IPS-NIHi11 (cell line): ENCODE measurements around the gene PLD5.
"Not testable (repeated sequence)": the region's sequence is repeated elsewhere in the genome, so short reads cannot be mapped to it uniquely, and the experiment has no call there.

Experiments
- DNase-seq: peaks from one replicate; pipeline ENCODE4 v3.0.0; 2012; ENCODE audit warnings: mixed read lengths, low spot score

Gene PLD5

DNA sequence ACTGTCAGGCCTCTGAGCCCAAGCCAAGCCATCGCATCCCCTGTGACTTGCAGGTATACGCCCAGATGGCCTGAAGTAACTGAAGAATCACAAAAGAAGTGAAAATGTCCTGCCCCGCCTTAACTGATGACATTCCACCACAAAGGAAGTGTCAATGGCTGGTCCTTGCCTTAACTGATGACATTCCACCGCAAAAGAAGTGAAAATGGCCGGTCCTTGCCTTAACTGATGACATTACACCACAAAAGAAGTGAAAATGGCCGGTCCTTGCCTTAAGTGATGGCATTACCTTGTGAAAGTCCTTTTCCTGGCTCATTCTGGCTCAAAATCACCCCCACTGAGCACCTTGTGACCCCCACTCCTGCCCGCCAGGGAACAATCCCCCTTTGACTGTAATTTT, 314.2 kb downstream of the PLD5 start:
- DNase-seq: not testable (repeated sequence)

DNA sequence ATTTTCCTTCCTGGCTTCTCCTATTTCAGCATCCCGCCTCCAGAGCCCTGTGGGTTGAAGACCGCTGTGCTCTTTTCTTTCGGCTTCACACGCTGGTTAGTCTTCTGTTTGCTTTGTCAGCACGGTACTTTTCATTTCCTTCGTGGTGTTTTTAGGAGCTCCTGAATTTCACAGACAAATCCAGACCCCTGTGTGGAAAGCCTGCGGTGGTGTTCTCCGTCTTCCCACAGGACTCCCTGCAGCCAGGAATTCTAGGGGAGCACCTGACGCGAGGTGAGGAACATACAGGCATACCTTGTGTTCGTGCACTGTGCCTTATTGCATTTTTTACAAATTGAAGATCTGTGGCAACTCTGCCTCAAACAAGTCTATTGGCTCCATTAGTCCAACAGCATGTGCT, 315.4 kb downstream of the PLD5 start:
- DNase-seq: no peak

DNA sequence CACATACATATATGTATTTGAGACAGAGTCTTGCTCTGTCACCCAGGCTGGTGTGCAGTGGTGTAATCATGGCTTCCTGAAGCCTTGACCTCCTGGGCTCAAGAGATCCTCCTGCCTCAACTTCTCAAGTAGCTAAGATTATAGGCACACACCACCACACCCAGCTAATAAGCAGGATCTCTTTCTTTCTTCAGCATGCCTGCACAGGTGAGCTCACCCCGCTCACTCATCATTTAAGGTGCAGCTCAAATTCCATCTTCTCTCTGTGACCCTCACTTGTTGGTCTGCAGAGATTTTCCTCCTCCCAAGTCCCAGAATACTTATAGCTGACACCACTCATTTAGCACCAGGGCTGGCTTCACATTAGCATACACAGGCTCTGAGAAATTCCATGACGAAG, 316.5 kb downstream of the PLD5 start:
- DNase-seq: no peak

DNA sequence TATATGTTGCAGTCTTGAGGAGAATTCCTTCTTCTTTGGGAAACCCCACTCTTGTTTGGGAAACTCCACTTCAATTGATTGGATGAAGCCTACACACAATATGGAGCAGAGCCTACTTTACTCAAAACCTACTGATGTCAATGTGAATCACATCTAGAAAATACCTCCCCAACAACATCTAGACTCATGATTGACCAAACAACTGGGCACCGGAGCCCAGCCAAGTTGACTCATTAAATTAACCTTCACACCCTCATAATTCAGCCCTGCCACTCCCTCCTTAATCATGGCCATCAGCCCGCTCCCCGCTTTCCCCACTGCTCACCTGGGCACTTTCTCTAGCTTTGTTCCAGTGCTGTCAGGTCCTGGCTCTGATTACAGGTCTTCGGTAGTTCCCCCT, 317.5 kb downstream of the PLD5 start:
- no peak for DNase-seq

DNA sequence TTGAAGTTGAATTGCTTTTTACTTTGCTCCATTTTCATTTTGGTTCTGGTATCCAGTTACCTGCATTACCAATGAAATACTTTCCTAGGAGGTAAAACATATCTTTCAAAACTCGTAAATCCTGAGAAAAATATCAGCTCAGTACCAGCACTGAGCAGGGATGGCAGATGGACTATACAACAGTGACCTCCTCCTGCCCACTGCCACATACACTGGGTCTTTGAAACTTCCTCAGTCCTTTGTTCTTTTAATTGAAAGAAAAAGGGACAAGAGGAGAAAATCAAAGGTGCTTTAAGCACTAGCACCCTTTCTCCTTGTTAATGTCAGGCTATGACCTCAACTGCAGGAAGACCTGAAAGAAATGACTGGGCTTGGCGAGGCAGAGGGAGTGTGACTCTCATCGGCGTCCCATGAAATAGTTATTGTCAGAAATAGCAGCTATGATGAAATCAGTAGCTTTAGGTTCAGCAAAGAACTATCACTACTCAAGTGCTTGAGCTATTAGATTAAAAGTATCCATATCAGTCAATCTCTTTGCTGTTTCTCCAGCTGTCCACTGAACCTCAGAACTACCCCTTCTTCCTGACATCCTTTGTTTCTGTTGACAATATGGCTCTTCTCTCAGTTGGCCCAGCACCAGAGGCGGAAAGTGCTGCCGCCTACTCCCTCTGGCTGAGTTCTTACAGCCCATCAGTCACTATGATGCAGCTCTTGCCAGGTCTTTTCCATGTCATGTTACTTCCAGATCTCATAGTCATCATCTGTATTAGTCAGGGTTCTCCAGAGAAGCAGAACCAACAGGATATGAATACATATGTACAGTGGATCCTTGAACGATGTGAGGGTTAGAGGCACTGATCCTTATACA, 318.6 kb downstream of the PLD5 start:
- no peak for DNase-seq

DNA sequence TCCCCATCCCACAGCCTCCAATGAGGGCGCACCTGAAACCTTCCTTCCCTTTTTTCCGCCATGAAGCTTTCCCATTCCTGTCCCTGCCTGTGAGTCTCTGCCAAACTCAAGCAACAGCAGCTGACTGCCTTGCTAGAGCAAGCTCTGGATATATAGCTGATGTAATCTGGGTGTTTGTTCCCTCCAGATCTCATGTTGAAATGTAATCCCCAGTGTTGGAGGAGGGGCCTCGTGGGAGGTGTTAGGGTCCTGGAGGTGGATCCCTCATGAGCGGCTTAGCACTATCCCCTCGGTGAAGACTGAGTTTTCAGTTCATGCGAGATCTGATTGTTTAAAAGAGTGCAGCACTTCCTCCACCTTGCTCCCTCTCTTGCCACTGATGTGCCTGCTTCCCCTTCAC, 321.2 kb downstream of the PLD5 start:
- DNase-seq: no peak

DNA sequence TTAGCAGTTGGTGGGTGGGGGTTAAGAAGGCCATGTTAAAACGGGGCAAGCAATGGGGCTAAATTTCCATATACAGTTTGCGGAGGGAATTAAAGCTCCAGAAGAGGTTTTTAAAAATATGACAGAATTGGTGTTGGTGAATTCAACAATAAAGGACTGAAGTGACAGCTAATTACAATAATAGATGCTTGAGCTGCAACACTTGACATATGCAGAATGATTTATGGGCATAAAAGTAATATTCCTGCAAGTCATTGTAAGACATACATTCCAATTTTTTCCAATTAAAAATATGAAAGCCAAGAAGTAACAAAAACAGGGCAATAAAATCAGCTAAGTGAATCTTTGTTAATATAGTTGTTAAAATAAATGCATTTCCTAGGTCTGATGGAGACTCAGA, 323.4 kb downstream of the PLD5 start:
- DNase-seq: no peak

DNA sequence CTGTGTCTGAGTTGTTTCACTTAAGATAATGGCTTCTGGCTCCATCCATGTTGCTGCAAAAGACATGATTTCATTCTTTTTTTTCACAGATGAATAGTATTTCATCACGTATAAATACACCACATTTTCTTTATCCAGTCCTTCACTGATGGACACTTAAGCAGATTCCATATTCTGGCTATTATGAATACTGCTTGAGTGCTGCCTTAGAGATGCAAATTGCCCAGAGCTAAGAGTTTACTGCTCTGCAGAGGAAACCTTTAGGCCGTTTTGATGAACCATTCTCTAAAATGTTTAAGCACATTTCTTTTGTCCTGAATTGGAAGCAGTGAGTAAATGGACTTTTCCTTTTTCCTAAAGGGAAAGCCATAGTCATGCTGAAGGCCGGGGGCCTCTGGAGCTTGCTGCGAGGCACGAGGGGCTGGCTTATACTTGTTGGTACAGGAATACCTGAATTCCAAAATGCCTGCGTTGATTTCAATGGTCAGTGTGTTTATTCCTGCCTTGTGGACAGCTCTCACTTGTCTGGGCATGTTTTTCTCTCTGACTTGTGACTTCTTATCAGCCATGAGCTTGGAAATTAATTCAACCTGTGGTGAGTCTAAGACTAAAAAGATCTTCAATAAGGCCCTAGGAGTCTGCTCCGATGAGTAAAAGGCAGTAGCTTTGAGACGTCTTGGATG, 324.6 kb downstream of the PLD5 start:
- no peak for DNase-seq

DNA sequence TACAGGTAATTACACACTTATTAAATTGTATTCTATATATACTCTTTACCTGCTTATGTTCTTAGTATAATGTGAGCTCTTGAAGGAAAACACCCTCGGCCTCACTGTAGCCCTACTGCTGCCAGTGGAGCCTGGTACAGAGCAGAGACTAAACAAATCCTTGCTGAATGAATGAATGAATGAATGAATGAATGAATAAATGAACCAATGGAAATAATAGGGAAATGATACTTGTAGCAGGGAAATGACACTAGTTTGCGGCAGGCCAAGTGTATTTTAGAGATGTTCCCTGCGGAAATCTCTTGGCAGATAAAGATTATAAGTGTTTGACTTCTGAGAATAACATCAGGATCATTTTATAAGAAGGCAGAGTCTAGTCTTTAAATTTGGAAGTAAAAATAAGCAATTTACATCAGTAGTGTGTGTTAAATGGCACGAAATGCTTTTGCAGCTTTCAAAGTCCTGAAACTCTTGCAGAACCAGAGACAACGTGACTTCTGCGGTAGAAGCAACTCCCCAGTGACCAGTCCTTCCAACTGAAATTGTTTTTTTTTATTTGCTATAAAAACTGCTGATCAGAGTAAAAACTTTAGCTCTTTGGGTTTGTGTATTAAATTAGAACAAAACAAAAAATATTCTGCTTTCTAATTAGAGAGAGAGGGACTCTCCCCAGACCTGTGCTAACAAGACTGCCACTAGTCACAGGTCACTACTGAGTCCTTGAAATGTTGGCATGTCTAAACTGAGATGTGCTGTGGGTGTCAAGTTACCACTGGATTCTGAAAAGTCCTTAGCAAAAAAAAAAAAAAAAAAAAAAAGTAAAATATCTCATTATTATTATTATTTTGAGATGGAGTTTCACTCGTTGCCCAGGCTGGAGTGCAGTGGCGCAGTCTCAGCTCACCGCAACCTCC, 326.3 kb downstream of the PLD5 start:
- no peak for DNase-seq

DNA sequence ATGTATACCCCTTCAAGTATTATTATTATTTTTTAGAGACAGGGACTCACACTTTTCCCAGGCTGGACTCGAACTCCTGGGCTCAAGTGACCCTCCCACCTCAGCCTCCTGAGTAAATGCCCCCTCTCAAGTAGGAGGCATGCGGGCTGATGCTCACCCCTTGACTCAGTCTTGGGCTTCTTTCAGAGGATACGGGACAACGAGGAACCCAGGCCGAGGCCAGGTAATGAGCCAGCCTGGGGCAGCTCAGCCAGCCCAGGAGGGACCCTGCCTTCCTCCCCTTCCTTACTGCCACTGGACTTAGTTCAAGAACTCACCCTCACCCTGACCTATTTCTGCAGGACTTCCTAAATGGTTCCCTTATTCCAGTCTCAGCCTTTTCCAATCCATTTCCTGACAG, 327.6 kb downstream of the PLD5 start:
- DNase-seq: no peak

DNA sequence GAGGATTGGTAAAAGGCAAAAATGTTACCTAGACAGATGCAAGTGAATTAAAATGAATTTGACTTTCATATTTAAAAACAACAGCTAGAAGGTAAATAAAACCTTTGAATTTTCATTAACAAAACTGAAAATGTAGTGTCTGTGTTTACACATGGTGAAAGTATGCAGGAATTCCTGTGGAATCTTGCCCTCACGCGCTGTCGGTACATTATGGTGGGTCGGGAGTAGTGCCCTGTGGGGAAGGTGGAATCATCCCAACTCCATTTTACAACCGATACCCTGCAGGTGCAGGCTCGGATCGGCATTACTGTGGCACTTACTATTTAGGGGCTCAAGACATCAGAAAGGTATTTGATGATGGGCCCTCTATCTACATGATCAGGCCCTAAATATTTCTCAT, 328.4 kb downstream of the PLD5 start:
- no peak for DNase-seq

DNA sequence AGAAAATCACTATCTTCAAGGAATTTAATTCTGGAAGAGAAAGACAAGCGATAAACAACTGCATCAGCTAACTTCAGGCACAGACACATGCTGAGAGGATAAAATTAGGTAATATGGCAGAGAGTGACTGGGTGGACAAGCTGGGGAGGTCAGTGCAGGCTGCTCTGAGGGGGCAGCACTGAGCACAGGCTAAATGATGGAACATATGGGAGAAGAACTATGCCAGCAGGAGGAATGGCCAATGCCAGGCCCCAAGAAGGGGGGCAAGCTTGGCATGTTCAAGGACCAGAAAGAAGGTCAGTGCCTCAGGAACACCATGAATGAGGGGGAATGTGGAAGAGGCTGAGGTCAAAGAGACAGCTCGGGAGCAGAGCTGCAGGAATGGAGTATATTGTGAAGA, 334.9 kb downstream of the PLD5 start:
- peak; percentile 37 for DNase-seq

DNA sequence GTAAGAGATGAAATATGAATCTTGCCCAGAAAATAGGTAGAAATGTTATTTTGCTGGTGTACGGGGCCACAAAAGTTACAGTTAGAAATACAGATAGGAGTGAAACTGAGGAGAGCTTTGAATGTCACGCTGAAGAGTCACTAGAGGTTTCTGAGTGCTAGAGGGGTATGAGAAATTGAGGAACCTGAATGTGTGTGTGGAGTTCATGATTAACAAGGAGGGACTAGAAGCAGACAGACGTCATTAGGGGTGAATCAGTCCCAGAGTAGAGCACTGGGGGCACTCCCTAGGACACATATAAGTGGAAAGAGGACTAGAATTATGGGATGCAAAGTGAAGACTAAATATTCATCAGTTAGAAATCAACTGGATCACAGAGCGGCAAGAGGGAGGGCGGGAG, 336.7 kb downstream of the PLD5 start:
- DNase-seq: no peak

DNA sequence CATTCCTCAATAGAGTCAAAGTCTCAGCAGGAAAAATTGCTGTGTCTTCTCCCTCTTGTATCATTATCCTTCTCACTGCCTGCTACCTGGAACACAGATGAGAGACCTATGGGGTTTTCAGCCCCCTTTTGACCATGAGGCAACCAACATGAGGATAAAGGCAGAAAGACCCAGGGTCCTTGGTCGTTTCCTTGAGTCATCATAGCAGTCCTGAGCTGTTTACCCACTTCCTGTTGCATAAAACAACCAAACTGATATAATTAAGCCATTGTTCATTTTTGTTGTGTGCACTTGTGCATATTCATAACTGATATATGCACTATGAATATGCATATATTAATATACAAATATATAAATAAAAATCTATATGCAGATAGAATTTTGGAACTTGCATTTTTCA, 337.3 kb downstream of the PLD5 start:
- no peak for DNase-seq

DNA sequence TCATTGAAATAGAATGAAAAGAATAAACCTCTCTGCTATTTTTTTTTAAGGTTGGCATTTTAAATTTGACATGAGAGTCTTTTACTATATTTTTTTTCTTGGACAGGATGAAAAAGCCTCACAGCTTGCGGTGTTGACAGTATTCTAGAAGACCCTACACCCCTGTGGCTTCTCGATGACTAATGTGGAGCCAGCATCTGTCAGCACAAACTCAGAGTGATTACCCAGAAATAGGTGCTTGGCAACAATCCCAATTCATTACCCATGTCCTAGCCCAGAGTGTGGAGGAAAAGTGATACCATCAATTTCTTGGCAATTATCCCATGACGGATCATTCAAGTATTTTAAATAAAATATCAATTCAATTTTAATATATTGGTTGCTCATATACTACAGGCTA, 338.8 kb downstream of the PLD5 start:
- DNase-seq: no peak

DNA sequence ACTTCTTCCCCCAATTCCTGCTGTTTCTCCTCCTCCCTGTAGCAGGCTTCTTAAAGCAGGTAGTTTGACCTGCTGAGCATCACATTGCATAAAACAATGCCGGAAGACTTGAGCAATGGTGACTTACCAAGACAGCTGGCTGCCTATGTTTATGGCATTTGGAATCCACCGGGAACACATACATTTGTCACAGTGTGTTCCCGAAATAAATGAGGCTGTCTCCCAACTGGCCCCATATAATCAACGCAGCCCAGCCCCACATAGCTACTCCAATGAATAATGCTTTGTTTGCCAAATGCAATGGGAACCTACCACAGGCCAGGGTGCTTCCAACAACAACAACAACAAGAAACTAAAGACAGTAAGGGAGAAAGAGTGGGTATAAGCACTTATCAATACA, 339.5 kb downstream of the PLD5 start:
- no peak for DNase-seq

DNA sequence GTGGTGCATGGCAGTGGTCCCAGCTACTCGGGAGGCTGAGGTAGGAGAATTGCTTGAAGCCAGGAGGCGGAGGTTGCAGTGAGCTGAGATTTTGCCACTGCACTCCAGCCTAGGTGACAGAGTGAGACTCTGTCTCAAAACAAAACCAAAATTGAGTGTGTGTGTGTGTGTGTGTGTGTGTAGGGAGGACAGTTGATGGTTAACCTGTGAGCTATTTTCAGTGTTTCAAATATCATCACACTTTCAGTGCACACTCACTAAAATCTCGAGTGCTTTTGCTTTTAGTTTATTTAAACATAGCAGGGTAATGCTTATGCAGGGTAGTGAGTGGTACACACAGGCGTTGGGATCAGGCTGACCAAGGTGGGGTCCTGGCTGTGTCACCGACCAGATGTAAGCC, 344.7 kb downstream of the PLD5 start:
- DNase-seq: not testable (repeated sequence)

DNA sequence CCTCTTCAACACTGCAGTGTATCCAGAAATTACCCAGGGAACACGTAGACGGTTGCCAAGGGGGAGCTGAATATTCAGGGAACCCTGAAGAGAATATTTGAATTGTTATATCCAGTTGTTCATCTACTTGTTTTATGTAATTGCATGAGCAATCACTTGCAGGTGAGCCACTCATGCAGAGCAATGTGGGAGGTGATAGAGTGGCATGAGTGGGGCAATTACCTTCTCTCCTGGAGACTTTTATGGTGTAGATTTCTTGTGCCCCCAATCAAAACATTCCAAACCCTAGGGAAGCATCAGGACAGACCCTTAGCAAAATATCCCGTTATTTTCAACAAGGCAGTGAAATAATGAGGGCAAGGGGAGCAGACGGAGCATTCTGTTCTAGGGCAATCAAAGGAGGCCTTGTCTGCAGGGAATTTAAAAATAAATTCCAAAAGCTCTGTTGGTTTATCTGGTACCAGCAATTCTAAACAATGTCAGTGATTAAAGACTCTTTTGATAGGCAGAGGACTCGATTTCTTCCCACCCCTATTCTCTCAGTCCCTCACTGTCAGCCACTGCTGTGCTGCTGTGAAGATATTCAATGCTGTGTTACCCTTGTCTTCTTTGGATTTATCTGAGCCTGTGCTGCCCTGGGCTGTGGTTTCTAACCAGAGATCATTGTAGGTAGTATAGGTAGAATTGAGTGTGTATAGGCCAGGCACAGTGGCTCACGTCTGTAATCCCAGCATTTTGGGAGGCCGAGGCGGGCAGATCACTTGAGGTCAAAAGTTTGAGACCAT, 345.4 kb downstream of the PLD5 start:
- peak; percentile 28 for DNase-seq

DNA sequence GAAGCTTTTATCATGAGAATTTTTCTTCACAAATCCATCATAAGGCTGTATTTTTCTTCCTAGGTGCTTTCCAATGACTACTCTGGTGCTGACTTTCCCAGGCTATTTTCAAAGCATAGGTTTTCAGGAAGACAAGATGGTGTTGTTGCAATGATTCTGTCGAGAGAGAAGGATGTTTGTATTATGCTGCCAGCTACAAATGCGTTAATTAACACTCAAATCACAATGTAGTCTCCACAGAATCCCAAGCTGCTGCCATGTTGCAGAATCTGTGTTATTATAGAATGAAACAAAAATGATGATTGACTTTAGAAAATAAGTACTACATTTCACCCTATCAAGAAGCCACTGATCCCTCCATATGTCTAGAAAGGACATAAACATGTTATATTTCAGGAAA, 346.1 kb downstream of the PLD5 start:
- DNase-seq: no peak

DNA sequence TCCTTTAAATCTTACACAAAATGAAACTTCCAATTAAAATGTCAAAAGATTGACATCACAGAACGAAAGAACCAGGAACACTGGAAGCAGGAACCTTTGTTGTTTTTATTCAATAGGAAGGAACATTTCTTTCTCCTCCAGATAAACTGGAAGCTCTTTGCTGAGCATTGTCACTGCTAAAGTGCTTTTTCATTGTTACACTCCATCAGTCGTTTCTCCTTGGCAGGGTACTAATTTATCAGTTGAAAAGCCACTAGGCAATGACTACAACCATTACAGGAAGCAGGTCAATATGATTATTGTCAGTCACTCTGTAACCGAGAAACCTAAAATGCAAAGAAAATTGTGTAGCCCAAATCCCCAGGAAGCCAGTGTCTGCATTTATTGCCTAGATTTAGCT, 362.4 kb downstream of the PLD5 start:
- no peak for DNase-seq

DNA sequence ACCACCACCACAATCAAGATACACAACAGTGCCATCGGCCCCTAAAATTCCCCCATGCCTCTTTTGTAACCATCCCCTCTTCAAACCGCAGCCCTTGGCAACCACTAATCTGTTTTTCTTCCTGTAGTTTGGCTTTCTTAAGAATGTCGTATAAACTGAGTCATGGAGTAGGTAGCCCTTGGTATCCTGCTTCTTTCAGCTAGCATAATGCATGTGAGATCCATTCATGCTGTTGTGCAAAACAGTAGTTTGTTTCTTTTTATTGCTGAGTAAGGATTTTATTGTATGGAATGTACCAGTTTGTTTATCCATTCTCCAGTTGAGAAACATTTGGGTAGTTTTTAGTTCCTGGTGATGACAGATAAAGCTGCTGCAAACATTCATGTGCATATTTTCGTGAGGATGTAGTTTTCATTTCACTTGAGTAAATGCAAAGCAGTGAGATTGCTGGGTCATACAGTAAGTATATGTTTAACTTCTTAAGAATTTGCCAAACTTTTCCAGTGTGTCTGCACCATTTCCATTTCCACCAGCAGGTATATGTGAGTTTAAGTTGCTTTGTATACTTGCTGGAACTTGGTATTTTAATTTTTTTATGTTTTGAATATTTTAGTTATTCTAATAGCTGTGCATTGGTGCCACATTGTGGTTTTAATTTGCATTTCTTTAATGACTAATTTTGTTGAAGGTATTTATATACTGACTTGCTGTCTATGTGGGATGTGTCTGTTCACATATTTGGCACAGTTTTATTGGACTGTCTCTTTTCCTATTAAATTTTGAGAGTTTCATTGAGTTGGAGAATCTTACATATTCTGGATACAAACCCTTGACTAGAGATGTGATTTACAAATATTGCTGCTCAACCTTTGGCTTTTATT, 377.2 kb downstream of the PLD5 start:
- no peak for DNase-seq
